Islet precursor cell (in vitro differentiated cells): ENCODE data around the gene HTR1A.
A peak's percentile ranks its signal among the peaks of the same experiment; 100 is the strongest.

Experiments
- DNase-seq: peaks from one replicate; pipeline ENCODE4 v3.0.0-alpha.2; 2018

HTR1A gene

GRCh38 chr5:63962279-63962678, at the start of gene HTR1A:
HTR1A (minus strand) TSS chr5:63962445; CDS start chr5:63961719, 726 bp downstream.
- DNase-seq = no peak

DNA sequence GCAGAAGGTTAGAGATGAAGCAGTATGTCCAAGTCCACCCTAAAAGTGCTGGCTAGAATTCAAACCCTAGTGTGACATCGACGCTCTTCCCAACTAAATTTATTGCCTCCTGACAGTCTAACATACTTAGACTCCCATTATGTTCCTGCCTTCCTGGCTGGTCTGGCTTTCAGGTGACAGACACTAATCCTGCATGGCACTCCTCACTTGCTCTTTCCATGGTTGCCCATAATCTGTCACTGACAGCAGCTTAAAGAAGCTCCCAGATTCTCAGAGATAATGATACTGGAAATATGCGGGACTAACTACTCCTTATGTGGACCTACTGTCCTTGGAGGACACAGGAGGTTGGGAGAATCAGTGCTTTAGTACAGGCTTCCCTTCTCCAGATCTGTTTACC, 41.7 kb upstream of the HTR1A start:
- DNase-seq = no peak

- DNase-seq = no peak
Measured at GRCh38 chr5:64000096-64000495, 37.9 kb upstream of the HTR1A start.

GRCh38 chr5:63987053-63987452, 24.8 kb upstream of the HTR1A start:
- DNase-seq = no peak

DNA sequence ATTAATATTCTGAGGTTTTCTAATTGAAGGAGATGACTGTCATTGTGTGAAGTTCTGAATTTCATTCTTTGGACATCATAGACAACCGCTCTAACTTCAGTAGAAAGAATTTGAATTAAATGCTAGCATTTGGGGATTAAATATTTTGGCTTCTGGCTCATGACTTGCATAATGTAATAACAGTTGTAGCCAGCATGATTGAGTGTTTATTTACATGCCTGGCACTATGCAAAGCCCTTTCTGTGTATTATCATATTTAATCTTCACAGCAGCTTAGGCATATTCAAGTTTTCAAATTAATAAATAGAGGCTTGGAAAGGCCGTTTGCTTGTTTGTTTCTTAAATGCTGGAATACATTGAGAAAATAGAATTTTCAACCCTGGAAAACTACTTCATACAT, 19.6 kb upstream of the HTR1A start:
- DNase-seq = no peak

DNA sequence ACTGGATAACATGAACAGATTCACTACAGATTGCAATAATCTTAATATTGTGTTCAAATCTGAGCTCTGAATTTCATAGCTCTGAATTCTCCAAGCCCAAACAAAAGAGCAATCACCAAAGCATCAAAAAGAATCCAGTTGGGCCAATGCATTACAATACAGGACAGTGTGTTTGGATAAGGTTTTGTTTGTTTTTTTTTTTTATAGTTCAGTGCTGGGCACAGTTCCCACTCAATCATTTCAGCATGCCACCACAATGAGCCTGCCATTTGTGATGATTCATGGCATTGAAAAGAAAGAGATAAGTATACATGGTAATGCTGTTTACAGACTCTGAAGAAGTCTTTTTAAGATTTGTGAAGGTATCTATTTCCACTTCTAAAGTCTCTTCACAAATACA, 1.7 kb upstream of the HTR1A start:
- DNase-seq = no peak

GRCh38 chr5:63963080-63963735, 963 bp upstream of the HTR1A start:
- DNase-seq = peak; percentile 76

GRCh38 chr5:63961598-63962161, 565 bp downstream of the HTR1A start:
- peak; percentile 74 for DNase-seq

DNA sequence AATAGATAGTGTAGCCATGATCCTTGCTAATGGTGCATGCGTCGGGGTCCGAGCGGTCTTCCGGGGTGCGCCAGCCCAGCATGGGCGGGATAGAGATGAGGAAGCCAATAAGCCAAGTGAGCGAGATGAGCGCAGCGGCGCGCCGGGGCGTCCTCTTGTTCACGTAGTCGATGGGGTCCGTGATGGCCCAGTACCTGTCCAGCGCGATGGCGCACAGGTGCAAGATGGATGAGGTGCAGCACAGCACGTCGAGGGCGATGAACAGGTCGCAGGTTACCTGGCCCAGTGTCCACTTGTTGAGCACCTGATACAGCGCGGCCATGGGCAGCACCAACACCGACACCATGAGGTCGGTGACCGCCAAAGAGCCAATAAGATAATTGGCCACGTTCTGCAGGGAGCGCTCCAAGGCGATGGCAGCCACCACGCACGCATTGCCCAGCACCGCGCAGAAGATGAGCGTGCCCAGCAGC, 1.1 kb downstream of the HTR1A start:
- DNase-seq = no peak

- DNase-seq = no peak
Measured at GRCh38 chr5:63960646-63961045, 1.6 kb downstream of the HTR1A start.

- DNase-seq = peak; percentile 90
Measured at GRCh38 chr5:63959177-63959982, 2.9 kb downstream of the HTR1A start.

DNA sequence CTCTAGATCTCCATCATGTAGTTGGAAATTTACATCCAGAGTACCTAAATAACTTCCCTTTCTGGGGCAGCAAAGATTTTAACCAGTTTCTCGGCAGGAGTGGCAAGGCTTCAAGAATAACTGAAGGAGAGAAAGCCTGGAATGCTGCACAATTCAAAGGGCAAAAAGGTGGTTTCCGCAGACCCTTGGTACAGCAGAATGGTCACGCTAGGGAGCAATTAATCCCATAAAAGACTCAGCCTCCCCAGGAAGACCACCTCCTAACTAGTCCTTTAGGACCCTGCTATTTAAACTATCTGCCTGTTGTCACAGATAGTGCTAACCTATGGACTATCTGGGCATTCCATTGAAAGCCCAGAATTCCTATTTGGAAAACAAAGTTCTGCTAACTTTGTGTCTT, 3.6 kb downstream of the HTR1A start:
- no peak for DNase-seq

GRCh38 chr5:63957617-63958016, 4.6 kb downstream of the HTR1A start:
- no peak for DNase-seq

DNA sequence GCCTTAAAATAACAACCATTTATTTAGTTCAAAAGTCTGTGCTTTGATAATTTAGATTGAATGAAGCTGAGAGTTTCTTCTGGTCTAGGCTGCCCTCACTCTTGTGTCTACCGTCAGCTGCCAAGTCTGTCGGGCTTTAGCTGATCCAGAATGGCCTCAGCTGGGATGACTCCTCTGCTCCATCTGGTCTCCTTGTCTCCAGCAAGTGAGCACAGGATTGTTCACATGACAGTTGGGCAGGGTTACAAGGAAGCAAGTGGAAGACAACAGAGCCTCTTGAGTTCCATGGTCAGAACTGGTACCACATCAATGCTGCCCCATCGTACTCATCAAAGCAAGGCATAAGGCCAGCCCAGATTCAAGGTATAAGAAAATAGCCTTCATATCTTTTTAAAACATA, 9.0 kb downstream of the HTR1A start:
- no peak for DNase-seq

GRCh38 chr5:63935103-63935502, 27.1 kb downstream of the HTR1A start:
- no peak for DNase-seq

DNA sequence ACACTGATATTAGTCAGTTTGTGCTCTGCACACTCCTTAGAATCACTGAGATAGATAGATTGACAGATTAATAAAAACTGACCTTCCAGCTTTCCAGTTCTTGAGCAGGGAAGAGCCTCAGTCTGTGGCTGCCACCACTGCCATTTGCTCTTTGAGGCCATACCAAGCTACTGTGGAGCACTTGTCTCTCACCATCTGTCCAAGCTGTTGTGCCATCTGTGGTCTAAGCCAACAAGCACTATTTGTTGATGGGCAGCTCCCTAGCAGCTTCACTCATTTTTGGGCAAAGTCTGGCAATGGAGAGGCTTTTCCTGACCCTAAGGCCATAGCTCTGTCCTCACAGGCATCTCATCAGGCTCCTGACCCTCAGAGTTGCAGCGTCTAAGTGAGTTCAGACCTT, 30.4 kb downstream of the HTR1A start:
- DNase-seq = no peak

- DNase-seq = no peak
Measured at GRCh38 chr5:63928451-63928850, 33.8 kb downstream of the HTR1A start.

GRCh38 chr5:63923914-63924313, 38.3 kb downstream of the HTR1A start:
- DNase-seq = no peak

- no peak for DNase-seq
Measured at GRCh38 chr5:63919763-63920478, 42.3 kb downstream of the HTR1A start.

DNA sequence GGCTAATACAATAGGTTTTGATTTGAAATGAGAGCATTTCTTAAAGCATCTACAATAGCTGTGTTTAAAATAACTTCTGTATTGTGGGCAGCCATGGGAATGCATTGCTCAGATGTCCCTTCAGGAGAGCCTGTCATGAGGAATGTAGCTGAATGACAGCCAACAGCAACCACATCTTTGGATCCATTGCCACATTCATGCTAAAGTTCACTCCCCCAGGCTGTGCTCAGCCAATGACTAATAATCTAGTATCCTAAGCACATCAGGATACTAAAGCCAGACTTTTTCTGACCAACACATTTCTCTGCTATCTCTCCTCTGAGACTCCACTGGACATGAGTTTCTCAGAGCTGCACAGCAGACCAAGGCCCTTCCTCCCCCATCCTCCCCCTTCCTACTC, 45.5 kb downstream of the HTR1A start:
- DNase-seq = peak; percentile 75

DNA sequence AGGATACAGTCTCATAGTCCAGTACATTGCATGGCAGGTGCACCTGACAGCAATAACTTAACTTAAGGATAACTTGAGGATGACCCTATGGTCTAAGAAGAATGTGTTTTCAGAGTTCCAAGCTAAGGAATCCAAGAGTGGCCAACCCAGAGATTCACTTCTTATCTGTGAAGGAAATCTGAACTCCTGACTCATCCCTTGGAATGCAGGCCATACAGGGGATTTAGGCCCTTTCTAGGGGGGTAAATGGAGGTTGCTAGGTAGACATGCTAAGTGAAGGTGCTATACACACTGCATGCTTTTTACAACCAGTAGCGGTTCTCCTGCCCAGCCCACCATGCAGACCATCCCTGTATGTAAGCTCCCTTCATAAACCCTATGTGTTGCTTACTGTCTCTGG, 50.4 kb downstream of the HTR1A start:
- DNase-seq = peak; percentile 73
